ENCODE measurements around the gene TBX5. TPM values are rescaled to one million over a fixed set of nuclear protein-coding genes. Genes with fewer than 3 reads are reported as not detected.

The TBX5 gene
- polyA plus RNA-seq (2012; ENCODE audit: insufficient read length, low read depth), result not detected

DNA sequence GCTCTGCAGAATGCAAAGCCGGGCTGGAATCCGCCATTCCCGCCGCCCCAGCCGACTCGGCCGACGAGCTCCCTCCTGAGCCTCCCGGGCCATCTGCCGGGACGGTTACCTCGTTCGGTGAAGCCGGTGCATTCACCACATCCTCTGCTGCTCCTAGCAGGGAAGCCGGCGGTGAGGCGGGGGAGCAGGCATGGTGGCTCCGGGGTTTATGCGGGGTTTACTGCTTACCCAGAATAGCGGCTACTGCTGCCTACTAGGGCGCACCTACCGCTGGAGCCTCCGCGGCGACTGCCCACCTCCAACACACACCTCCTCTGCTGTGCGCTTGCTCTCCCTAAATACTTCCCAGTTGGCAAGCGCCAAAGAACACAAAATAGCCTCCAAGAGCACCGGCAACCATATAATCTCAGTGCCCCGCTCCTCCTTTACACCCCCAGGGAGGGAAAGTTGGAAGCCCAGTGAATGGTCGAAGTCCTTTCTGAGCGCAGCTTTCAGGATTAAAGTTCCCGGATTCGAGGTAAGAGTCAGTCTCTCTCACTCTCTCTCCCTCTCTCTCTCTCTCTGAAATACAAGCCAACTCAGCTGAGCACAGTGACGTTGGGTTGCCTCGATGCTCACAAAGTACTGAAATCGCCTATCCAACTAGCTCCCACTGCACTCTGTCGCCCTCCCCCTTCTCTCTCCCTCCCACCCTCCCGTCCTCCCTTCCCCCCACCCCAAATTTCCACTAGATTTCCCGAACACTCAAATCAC, at the start of gene TBX5:
TSS of gene TBX5 (minus strand) at position 626 of the 753 bp plus-strand sequence. CDS start 2,246 bp downstream, outside the sequence.
- TF ChIP-seq TAF1 (IDR thresholded peaks at IDR 0.05; ENCODE audit: borderline replicate concordance, insufficient read depth, low read length) (no peak), SIN3A (IDR thresholded peaks at IDR 0.05; ENCODE audit: borderline replicate concordance, insufficient read depth, low read length) (no peak), FOXP2 (optimal IDR thresholded peaks at IDR 0.05; ENCODE audit: borderline replicate concordance, extremely low read depth, extremely low read length, insufficient read depth) (no peak), POLR2AphosphoS5 (IDR thresholded peaks at IDR 0.05; ENCODE audit: low read depth, low read length) (no peak)
- TF ChIP-seq, protein P1, sequence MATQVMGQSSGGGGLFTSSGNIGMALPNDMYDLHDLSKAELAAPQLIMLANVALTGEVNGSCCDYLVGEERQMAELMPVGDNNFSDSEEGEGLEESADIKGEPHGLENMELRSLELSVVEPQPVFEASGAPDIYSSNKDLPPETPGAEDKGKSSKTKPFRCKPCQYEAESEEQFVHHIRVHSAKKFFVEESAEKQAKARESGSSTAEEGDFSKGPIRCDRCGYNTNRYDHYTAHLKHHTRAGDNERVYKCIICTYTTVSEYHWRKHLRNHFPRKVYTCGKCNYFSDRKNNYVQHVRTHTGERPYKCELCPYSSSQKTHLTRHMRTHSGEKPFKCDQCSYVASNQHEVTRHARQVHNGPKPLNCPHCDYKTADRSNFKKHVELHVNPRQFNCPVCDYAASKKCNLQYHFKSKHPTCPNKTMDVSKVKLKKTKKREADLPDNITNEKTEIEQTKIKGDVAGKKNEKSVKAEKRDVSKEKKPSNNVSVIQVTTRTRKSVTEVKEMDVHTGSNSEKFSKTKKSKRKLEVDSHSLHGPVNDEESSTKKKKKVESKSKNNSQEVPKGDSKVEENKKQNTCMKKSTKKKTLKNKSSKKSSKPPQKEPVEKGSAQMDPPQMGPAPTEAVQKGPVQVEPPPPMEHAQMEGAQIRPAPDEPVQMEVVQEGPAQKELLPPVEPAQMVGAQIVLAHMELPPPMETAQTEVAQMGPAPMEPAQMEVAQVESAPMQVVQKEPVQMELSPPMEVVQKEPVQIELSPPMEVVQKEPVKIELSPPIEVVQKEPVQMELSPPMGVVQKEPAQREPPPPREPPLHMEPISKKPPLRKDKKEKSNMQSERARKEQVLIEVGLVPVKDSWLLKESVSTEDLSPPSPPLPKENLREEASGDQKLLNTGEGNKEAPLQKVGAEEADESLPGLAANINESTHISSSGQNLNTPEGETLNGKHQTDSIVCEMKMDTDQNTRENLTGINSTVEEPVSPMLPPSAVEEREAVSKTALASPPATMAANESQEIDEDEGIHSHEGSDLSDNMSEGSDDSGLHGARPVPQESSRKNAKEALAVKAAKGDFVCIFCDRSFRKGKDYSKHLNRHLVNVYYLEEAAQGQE (IDR thresholded peaks at IDR 0.05; ENCODE audit: insufficient read depth in 1 of 2, low read depth in 2 of 2, low read length in 2 of 2), result no peak

DNA sequence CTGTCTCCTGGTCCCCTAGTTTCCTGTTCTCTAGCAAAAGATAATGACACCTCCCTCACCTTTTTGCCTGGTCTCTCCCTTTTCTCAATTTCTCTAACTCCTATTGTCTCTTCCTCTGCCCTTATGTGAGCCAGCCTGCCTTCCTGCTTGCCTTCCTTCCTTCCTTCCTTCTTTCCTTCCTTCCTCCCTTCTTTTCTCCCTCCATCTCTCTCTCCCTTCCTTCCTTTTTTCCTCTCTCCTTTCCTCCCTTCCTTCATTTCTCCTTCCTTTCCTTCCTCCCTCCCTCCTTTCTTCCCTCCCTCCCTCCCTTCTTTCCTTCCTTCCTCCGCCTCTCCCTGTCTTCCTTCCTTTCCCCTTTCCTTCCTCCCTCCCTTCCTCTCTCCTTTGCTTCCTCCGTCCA, 45.7 kb upstream of the TBX5 start:
- TF ChIP-seq FOXP2 (optimal IDR thresholded peaks at IDR 0.05; ENCODE audit: borderline replicate concordance, extremely low read depth, extremely low read length, insufficient read depth) (no peak), TAF1 (IDR thresholded peaks at IDR 0.05; ENCODE audit: borderline replicate concordance, insufficient read depth, low read length) (no peak), POLR2AphosphoS5 (IDR thresholded peaks at IDR 0.05; ENCODE audit: low read depth, low read length) (no peak), SIN3A (IDR thresholded peaks at IDR 0.05; ENCODE audit: borderline replicate concordance, insufficient read depth, low read length) (no peak)
- TF ChIP-seq, protein P1 (IDR thresholded peaks at IDR 0.05; ENCODE audit: insufficient read depth in 1 of 2, low read depth in 2 of 2, low read length in 2 of 2), result no peak

DNA sequence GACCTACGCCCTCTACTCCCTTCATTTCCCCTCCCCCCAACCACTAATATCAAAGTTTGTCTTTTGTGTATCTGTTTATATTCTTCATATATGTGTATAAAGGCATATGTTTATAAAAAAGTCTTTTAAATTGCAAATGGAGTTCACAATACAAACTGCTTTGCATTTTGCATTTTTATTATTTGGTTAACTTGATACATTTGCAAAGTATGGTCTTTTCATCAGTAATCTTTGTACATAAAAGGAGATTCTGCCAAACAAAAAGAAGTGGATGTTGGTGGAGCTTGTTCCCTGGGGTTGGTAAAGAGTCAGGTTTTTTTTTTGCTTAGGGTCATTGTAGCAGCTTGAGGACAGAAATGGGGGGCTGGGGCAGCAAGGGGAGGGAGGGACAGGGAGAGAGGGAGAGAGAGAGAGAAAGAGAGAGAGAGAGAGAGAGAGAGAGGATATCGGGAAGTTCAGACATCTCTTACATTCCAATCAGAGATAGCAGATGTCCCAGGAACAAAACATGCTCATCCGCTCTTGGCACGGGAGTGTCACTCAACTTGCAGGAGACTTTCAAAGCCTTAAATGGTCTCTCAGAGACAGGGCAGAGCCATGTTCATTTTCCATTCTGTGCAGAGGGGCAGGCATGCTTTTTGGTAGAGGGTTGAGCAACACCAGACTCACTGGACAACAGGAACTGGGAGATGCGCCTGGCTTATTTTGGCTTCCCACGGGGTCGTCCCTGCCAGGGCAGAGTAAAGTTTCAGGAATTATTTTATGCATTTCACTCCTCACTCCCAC, 44.8 kb upstream of the TBX5 start:
- TF ChIP-seq POLR2AphosphoS5 (IDR thresholded peaks at IDR 0.05; ENCODE audit: low read depth, low read length), result no peak
- no peak for TF ChIP-seq TAF1 (IDR thresholded peaks at IDR 0.05; ENCODE audit: borderline replicate concordance, insufficient read depth, low read length)
- TF ChIP-seq, protein P1 (IDR thresholded peaks at IDR 0.05; ENCODE audit: insufficient read depth in 1 of 2, low read depth in 2 of 2, low read length in 2 of 2), result no peak
- TF ChIP-seq FOXP2 (optimal IDR thresholded peaks at IDR 0.05; ENCODE audit: borderline replicate concordance, extremely low read depth, extremely low read length, insufficient read depth), result no peak
- TF ChIP-seq SIN3A (IDR thresholded peaks at IDR 0.05; ENCODE audit: borderline replicate concordance, insufficient read depth, low read length), result no peak

DNA sequence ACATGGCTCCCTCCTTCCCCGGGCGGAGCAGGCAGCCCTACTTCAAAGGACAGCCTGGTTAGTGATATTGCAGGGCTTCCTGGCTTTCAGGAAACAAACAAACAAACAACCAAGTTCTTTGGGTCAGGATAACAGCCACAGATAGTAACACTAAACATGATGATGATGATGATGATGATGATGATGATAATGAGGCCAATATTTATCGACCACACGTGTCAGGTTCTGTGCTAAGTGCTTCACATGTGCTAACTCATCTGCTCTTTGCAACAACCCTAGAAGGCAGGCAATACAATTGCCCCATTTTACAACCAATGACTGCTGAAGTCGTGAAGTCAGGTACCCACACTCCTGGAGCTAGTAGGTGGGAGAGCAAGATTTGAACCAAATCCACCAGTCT, 44.1 kb upstream of the TBX5 start:
- TF ChIP-seq TAF1 (IDR thresholded peaks at IDR 0.05; ENCODE audit: borderline replicate concordance, insufficient read depth, low read length) (no peak), POLR2AphosphoS5 (IDR thresholded peaks at IDR 0.05; ENCODE audit: low read depth, low read length) (no peak), SIN3A (IDR thresholded peaks at IDR 0.05; ENCODE audit: borderline replicate concordance, insufficient read depth, low read length) (no peak), FOXP2 (optimal IDR thresholded peaks at IDR 0.05; ENCODE audit: borderline replicate concordance, extremely low read depth, extremely low read length, insufficient read depth) (no peak)
- TF ChIP-seq, protein P1 (IDR thresholded peaks at IDR 0.05; ENCODE audit: insufficient read depth in 1 of 2, low read depth in 2 of 2, low read length in 2 of 2), result no peak

All from PFSK-1 (cell line).